Sciatic nerve (tissue), 2 donors: Measurements from ENCODE around the gene TIMM13. TPM values are rescaled to one million over a fixed set of nuclear protein-coding genes. Genes with fewer than 3 reads are reported as not detected.
"Not testable (repeated sequence)": the region's sequence is repeated elsewhere in the genome, so short reads cannot be mapped to it uniquely, and the experiment has no call there.

Experiments used
- ATAC-seq: fragments of 200-7000 bp; cut with Tn5 transposase; one replicate; pipeline ENCODE4 v1.9.1; 2020; ENCODE audit warnings: mild to moderate bottlenecking, moderate library complexity
- DNase-seq: peaks from one replicate; pipeline ENCODE4 v3.0.0-alpha.2; 2020; ENCODE audit warnings: low spot score
- intact Hi-C: fragments of 100-400 bp; cut with DNase I; formaldehyde crosslinking; loops from one replicate; pipeline ENCODE4 v1.14.2; 2022
- total RNA-seq: library from RNA; stranded (reverse); fragmentation: NEBNext Ultra II Directional; extraction: Animal tissue kit (Norgen Biotek cat#: 25700); gene quantifications from one replicate; pipeline ENCODE4 v1.2.1, GENCODE V29; 2021
- donor health status: DM: no; HTN: no; CAD: no.
- donor health status: DM: no; HTN: no; CAD: no.

The TIMM13 gene
- total RNA-seq, 1 donor from 2014 or later, result 37.3 TPM

DNA sequence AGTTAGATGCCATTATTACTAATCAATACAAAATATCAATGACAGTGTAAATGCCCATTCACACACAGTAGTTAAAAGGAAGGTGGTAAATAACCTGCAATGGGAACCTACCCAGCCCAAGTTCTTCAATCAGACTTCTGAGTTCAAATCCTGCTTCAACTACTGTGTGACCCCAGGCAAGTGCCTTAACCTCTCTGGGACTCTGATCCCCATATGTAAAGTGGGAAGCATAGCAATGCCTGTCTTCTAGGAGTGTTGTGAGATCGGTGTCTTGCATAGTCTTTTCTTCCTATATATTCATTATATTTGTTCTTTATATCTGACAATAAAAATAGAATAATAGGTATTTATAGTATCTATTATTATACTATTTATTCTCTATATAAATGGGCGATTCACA lies 6.9 kb downstream of the TIMM13 start:
- ATAC-seq (no peak), DNase-seq (no peak)
- intact Hi-C loops, result no loop called here

DNA sequence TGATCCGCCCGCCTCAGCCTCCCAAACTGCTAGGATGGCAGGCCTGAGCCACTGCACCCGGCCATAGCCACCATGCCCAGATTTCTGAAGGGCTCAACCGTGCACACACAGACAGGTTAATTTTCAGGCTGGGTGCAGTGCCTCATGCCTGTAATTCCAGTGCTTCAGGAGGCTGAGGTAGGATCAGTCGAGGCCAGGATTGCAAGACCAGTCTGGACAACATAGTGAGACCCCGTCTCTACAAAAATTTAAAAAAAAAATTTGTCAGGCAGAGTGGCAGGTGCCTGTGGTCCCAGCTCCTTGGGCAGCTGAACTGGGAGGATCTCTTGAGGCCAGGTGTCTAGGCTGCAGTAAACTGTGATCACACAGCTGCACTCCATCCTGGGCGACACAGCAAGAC lies 7.6 kb downstream of the TIMM13 start:
- intact Hi-C loops, result no loop called here
- no peak for DNase-seq
- no peak for ATAC-seq

DNA sequence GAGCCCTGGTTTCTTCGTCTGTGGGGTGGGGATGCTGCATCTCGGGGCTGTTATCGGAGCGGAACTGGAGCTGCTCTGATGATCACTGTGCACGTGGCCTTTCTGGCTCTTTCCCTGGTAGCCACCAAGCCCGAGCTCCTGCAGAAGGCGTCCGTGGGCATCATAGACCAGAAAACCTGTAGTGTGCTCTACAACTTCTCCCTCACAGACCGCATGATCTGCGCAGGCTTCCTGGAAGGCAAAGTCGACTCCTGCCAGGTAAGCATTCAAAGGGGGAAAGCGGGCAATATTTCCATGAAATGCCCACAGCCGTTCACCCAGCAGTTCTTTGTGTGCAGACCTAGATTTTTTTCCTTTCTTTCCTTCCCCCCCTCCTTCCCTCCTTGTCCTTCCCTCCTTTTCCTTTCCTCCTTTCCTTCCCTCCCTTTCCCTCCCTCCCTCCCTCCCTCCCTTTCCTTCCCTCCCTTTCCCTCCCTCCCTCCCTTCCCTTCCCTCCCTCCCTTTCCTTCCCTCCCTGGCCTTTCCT lies 9.4 kb downstream of the TIMM13 start:
- intact Hi-C loops, result no loop called here
- no peak for DNase-seq
- no peak for ATAC-seq

DNA sequence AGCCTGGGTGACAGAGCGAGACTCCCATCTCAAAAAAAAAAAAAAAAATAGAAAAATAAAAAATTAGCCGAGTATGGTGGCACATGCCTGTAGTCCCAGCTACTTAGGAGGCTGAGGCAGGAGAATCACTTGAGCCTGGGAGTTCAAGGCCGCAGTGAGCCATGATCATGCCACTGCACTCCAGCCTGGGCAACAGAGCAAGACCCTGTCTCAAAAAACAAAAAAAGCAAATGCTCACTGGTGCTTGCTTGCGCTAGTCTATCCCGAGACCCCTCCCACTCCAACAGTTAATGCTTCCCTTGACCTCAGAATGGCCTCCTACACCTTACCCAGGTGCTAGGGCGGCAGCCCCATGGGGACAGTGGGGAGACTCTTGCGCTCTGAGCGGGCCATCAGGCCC lies 9.9 kb downstream of the TIMM13 start:
- DNase-seq, intact Hi-C loops: not testable (repeated sequence)
- peak; percentile 11 for ATAC-seq

DNA sequence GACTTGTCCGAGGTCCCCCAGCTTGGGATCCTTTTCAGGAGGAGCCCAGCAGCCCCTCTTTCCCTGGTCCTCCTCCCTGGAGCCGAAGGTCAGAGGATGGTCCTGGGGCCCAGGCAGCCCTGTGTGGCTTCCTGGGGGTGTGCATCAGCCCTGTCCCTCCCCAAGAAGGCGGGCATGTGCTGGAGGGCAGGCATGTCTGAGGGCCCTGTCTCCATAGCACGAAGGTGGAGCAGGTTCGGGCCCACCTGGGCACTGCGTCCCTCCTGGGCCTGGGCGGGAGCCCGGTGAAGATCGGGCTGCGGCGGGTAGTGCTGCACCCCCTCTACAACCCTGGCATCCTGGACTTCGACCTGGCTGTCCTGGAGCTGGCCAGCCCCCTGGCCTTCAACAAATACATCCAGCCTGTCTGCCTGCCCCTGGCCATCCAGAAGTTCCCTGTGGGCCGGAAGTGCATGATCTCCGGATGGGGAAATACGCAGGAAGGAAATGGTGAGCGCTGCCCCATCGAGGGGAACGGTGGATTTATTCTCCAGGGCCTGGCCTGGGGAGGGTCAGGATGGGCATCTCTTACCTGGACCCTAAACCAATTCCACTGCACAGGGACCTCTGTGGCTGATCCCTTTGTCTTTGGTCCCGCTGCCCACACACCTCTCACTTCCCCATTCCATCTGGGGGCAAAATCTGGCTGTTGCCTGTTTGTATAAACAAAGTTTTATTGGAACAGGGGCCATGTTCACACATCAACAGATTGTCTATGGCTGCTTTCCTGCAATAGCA lies 10.9 kb downstream of the TIMM13 start:
- ATAC-seq (peak; percentile 42), DNase-seq (no peak)
- intact Hi-C loops, result no loop called here

DNA sequence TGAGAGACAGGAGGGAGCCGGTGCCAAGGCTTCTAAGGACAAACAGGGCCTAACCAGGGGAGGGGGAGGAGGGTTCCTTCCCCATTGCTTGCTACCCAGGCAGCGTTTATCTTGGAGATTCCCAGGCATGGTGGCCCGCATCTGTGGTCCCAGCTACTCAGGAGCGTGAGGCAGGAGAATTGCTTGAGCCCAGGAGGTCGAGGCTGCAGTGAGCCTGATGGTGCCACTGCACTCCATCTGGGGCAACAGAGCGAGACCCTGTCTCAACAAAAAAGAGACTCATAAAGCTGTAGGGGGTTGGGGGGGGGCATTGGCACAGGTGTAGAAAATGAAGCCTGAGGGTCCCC lies 11.4 kb downstream of the TIMM13 start:
- intact Hi-C loops, result no loop called here
- ATAC-seq, result no peak
- DNase-seq, result no peak

DNA sequence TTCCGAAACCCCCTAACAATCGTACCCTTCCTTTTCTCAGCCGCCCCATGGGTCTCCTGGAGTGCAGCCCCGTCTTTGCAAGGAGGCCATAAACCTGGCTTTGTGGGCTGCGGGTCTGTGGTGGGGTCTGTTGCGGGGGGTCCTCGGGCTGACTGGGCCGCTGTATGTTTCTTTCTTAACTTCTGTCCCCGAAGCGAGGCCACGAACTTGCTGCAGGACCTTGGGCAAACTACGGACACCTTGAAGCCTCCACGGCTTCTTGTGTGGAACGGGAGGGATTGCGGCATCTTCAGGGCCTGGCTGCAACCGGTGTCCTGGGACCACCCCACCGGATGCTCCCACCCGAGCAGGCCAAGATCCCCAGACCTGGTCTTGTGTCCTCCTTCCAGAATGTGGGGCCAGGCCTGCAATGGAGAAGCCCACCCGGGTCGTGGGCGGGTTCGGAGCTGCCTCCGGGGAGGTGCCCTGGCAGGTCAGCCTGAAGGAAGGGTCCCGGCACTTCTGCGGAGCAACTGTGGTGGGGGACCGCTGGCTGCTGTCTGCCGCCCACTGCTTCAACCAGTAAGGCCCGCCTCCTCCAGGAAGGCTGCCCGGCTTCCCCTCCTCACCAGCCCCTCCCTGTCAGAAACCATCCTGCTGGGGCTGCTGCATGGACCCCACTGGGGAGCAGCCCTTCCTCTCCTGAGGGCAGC lies 12.0 kb downstream of the TIMM13 start:
- intact Hi-C loops, result no loop called here
- ATAC-seq, result peak; percentile 24
- DNase-seq, result no peak

DNA sequence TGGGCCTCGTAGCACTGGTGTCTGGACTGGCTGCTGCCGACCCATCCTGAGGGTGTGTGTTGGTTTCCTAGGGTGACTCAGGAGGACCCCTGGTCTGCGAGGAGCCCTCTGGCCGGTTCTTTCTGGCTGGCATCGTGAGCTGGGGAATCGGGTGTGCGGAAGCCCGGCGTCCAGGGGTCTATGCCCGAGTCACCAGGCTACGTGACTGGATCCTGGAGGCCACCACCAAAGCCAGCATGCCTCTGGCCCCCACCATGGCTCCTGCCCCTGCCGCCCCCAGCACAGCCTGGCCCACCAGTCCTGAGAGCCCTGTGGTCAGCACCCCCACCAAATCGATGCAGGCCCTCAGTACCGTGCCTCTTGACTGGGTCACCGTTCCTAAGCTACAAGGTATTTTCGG lies 13.8 kb downstream of the TIMM13 start:
- ATAC-seq (no peak), DNase-seq (no peak)
- intact Hi-C loops, result no loop called here

DNA sequence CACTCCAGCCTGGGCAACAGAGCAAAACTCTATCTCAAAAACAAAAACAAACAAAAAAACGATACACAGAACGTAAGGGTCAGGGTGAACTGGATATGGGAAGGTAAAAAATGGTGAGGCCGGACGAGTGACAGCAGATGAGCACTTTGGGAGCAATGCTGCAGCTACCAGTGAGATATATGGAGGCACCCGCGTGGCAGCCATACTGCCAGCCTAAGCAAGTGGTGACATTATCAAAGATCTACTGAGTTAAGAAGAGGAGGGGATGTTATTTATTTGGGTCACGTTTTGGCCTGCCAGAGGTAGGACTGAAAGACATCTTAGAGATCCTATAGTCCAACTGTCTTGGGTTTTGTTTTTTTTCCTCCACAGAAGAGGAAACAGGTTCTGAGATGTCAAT lies 14.2 kb downstream of the TIMM13 start:
- no peak for DNase-seq
- ATAC-seq, result no peak
- intact Hi-C loops, result no loop called here

DNA sequence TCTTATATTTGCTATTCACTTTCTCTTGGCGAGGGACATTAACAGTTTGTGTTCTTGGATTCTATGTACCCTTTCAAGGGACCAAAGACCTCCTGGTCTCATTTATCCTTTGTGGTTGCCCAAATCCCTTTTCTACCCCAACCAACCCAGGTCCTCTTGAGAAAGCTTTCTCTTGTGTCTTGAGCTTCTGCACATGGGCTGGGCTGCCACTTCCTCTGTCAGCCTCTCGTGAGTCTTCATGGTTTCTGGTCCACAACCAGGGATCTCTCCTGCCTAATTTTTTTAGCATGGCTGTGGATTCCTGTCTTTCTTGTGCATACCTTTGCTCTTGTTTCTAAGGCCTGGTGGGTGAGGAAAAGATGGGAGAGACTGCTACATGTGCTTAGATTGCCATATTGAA lies 14.9 kb downstream of the TIMM13 start:
- intact Hi-C loops, result no loop called here

DNA sequence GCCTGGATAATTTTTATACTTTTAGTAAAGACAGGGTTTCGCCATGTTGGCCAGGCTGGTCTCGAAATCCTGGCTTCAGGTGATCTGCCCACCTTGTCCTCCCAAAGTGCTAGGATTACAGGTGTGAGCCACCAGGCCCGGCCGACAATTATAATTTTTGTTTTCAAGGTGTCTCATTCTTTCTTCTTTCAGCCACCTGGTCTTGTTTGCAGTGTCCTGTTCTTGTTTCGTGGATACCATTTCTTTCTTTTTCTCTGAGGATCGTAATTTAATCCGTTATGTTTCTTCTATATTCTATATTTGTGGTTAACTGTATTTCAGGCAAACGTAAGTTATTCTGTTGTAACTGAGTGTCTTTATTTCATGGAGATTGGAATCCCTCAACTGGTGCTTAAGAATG lies 15.7 kb downstream of the TIMM13 start:
- intact Hi-C loops, result no loop called here
- ATAC-seq (no peak), DNase-seq (no peak)

More for the DNA sequence above, 14.9 kb downstream of the TIMM13 start:
- no peak for DNase-seq
- ATAC-seq, result no peak

DNA sequence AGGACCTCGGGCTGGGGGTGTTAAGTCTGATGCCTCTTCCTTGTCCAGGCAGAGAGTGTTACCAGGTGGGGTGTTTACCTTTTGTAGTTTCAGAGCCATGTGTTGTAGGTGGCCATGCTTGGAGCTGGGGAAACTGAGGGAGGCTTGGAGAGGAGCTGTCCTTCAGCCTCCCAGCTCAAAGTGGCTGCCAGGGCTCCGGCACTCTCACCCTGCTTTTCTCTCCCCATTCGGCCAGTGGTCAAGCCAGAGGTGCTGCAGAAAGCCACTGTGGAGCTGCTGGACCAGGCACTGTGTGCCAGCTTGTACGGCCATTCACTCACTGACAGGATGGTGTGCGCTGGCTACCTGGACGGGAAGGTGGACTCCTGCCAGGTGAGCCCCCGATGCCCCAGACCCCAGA lies 17.4 kb downstream of the TIMM13 start:
- ATAC-seq (no peak), DNase-seq (no peak)
- intact Hi-C loops, result no loop called here

DNA sequence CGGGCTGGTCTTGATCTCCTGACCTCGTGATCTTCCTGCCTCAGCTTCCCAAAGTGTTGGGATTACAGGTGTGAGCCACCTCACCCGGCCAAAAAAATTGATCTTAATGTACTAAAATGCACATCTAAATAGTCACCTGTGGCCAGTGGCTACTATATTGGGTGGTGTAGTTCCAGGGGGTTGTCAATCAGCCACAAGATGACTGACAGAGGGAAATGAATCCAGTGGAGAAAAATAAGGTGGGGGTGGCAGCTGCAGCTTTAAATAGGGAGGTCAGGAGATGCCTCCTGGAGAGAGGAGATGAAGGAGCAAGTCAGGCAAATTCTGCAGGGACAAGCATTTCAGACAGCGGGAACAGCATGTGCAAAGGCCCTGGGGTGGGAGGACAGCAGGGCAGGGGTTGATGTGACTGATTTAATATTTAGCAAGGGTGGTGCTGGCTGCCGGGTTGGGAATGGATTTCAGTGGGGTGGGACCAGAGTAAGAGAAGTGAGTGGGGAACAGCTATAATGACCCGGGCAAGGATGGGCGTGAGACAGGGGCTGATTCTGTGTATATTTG lies 18.0 kb downstream of the TIMM13 start:
- ATAC-seq (no peak), DNase-seq (no peak)
- intact Hi-C loops, result no loop called here

DNA sequence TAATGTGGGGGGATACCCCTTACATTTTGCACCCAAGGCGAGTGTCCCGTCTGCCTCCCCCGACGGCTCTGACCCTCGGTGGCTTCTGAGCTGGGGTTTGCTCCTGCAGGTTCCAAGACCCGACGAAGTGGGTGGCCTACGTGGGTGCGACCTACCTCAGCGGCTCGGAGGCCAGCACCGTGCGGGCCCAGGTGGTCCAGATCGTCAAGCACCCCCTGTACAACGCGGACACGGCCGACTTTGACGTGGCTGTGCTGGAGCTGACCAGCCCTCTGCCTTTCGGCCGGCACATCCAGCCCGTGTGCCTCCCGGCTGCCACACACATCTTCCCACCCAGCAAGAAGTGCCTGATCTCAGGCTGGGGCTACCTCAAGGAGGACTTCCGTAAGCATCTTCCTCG lies 19.1 kb downstream of the TIMM13 start:
- ATAC-seq (no peak), DNase-seq (no peak)
- intact Hi-C loops, result no loop called here

DNA sequence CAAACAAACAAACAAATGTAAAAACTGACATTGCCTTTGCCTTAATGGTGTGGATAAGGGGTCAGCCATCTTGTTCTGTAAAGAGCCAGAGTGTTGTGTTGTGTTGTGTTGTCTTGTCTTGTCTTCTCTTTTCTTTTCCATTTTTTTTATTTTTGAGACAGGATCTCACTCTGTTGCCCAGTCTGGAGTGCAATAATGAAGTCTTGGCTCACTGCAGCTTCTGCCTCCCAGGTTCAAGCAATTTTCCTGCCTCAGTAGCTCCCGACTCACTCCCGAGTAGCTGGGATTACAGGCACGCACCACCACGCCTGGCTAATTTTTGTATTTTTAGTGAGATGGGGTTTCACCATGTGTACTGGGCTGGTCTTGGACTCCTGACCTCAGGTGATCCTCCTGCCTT lies 27.8 kb downstream of the TIMM13 start:
- no peak for ATAC-seq
- no peak for DNase-seq
- intact Hi-C loops, result no loop called here

DNA sequence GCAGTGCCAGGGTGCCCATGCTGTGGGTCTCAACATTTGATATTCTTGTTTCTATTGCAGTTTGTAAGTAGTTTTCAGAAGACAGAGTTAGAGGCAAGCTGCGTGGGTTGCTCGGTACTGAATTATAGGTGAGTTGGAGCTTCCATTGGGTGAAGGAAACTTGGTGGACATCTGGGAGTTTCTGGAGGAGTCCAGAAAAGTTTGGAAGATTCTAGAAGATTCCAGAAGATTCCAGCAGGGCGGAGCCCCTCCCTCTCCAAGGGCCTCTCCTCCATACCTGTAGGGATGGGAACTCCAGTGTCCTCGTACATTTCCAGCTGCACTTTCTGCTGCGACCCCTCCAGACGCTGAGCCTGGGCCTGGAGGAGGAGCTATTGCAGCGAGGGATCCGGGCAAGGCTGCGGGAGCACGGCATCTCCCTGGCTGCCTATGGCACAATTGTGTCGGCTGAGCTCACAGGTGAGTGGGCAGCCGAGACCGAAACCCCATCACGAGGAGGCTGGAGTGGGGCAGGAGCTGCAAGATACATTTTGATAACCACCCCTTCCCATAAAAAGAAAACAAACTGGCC lies 28.6 kb downstream of the TIMM13 start:
- ATAC-seq, result no peak
- intact Hi-C loops, result no loop called here
- no peak for DNase-seq

DNA sequence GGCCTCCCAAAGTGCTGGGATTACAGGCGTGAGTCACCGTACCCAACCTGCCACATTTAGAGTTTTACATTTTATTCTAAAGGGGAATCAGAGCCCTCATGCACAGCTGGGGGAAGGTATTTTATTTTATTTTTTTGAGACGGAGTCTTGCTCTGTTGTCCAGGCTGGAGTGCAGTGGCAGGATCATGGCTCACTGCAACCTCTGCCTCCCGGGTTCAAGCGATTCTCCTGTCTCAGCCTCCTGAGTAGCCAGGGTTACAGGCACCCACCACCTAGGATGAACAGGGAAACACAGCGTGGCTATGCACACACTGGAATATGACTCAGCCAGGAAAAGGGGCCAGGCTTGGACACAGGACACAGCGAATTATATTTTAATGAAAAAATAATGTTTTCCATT lies 30.2 kb downstream of the TIMM13 start:
- intact Hi-C loops, result not testable (repeated sequence)

DNA sequence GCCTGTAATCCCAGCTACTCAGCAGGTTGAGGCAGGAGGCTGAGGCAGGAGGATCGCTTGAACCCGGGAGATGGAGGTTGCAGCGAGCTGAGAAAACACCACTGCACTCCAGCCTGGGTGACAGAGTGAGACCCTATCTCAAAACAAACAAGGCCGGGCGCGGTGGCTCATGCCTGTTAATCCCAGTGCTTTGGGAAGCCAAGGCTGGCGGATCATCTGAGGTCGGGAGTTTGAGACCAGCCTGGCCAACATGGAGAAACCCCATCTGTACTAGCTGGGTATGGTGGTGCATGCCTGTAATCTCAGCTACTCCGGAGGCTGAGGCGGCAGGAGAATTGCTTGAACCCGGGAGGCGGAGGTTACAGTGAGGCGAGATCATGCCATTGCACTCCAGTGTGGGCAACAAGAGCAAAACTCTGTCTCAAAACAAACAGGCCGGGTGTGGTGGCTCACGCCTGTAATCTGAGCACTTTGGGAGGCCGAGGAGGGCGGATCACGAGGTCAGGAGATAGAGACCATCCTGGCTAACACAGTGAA lies 32.0 kb downstream of the TIMM13 start:
- DNase-seq, ATAC-seq, intact Hi-C loops: not testable (repeated sequence)

More for the DNA sequence above, 30.2 kb downstream of the TIMM13 start:
- DNase-seq, ATAC-seq: not testable (repeated sequence)

DNA sequence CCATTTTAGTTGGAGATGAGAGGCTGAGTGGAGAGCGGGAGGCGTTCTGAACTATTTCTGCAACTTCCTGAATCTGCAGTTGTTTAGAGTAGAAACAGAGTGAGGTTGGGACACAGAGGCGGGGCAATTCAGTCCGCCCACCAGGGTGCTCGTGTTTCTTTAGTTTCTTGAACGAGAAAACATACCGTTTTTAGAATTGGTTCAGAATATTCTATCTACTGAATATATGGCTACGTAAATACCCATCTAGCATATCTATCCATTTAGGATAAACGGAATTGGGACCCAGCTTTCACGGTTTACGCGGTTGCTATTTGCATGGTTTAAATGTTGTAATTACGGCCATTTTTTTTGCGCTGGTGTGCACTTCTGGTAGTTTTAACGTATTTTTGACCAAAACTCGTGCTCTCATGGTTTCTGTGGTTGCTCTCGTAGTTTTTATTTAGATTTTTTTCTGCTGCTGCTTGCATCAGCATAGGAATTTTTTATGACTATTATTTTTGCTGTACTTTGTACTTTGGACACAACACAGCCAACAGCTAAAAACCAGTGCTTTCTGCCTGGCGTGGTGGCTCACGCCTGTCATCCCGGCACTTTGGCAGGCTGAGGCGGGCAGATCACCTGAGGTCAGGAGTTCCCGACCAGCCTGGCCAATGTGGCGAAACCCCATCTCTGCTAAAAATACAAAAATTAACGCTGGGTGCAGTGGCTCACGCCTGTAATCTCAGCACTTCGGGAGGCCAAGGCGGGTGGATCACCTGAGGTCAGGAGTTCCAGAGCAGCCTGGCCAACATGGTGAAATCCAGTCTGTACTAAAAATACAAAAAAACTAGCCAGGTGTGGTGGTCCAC lies 32.7 kb downstream of the TIMM13 start:
- DNase-seq (no peak), ATAC-seq (no peak)
- intact Hi-C loops, result no loop called here
